ENCODE measurements around the gene KRTAP4-11. TPM values are rescaled to one million over a fixed set of nuclear protein-coding genes. Genes with fewer than 3 reads are reported as not detected.

The KRTAP4-11 gene
- total RNA-seq, 1 experiment from 2014 or later = not detected

DNA sequence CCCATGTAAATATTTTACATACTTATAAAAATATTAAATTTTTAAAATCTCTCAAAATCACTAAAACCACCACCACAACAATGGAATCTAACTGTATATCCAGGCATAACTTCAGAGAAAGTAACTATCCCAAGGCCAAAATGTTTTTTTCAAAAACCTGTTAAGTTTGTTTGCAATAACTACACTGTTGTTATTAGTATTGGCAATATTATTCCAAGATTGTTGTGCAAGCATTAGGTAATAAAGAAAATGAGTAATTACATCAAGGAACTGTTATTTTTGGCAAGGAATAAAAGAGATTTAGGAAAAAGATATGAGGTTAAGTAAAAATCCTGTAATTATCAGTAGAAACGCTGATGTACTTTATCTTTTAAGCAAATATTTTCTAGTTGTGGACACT lies 9.2 kb upstream of the KRTAP4-11 start:
- no peaks in the 10 kb centered on the region for H3K4me1 ChIP-seq (ENCODE audit: control insufficient read depth, insufficient read depth, low read length)
- H3K27ac ChIP-seq (ENCODE audit: low read length) = no peak overlapping the region
- DNase-seq (ENCODE audit: low read depth, low spot score) (no peak), ATAC-seq (no peak)
- H3K27me3 ChIP-seq (ENCODE audit: control insufficient read depth, insufficient read depth, low read length) = peaks cover 3% of the 10 kb centered on the region; the same call in 1 of the 2 replicates
- ChIA-PET POLR2A (no interaction called here), CTCF (no interaction called here)
- H3K4me3 ChIP-seq (ENCODE audit: low read depth in 2 of 2, low read length in 2 of 2) = no peak overlapping the region
- H3K9me3 ChIP-seq (ENCODE audit: control insufficient read depth, insufficient read depth, low read depth, low read length) = no peaks in the 10 kb centered on the region
- no peaks in the 10 kb centered on the region for H3K36me3 ChIP-seq (ENCODE audit: control insufficient read depth, insufficient read depth, low read length)
- in situ Hi-C loops (cut with HindIII; ENCODE audit: low pct_unique_long_range_greater_than_20kb, low sequenced_read_pairs) = no loop called here
- intact Hi-C loops (cut with micrococcal nuclease; ENCODE audit: unreplicated experiment) = no loop called here
- no TSS peak for BruUV-seq (replicated peaks)
- TF ChIP-seq, protein P1, sequence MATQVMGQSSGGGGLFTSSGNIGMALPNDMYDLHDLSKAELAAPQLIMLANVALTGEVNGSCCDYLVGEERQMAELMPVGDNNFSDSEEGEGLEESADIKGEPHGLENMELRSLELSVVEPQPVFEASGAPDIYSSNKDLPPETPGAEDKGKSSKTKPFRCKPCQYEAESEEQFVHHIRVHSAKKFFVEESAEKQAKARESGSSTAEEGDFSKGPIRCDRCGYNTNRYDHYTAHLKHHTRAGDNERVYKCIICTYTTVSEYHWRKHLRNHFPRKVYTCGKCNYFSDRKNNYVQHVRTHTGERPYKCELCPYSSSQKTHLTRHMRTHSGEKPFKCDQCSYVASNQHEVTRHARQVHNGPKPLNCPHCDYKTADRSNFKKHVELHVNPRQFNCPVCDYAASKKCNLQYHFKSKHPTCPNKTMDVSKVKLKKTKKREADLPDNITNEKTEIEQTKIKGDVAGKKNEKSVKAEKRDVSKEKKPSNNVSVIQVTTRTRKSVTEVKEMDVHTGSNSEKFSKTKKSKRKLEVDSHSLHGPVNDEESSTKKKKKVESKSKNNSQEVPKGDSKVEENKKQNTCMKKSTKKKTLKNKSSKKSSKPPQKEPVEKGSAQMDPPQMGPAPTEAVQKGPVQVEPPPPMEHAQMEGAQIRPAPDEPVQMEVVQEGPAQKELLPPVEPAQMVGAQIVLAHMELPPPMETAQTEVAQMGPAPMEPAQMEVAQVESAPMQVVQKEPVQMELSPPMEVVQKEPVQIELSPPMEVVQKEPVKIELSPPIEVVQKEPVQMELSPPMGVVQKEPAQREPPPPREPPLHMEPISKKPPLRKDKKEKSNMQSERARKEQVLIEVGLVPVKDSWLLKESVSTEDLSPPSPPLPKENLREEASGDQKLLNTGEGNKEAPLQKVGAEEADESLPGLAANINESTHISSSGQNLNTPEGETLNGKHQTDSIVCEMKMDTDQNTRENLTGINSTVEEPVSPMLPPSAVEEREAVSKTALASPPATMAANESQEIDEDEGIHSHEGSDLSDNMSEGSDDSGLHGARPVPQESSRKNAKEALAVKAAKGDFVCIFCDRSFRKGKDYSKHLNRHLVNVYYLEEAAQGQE (IDR thresholded peaks at IDR 0.05; ENCODE audit: insufficient read depth in 1 of 2, low read depth in 2 of 2, low read length in 1 of 2) = no peak
- TF ChIP-seq SIN3A (IDR thresholded peaks at IDR 0.05; ENCODE audit: borderline replicate concordance, insufficient read depth, low read depth, low read length) (no peak), TCF7L2 (IDR thresholded peaks at IDR 0.05; ENCODE audit: low read depth, low read length) (no peak), POLR2AphosphoS5 (IDR thresholded peaks at IDR 0.05; ENCODE audit: low read depth, low read length) (no peak)
- TF ChIP-seq, protein P2, sequence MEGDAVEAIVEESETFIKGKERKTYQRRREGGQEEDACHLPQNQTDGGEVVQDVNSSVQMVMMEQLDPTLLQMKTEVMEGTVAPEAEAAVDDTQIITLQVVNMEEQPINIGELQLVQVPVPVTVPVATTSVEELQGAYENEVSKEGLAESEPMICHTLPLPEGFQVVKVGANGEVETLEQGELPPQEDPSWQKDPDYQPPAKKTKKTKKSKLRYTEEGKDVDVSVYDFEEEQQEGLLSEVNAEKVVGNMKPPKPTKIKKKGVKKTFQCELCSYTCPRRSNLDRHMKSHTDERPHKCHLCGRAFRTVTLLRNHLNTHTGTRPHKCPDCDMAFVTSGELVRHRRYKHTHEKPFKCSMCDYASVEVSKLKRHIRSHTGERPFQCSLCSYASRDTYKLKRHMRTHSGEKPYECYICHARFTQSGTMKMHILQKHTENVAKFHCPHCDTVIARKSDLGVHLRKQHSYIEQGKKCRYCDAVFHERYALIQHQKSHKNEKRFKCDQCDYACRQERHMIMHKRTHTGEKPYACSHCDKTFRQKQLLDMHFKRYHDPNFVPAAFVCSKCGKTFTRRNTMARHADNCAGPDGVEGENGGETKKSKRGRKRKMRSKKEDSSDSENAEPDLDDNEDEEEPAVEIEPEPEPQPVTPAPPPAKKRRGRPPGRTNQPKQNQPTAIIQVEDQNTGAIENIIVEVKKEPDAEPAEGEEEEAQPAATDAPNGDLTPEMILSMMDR (IDR thresholded peaks at IDR 0.05) = no peak

DNA sequence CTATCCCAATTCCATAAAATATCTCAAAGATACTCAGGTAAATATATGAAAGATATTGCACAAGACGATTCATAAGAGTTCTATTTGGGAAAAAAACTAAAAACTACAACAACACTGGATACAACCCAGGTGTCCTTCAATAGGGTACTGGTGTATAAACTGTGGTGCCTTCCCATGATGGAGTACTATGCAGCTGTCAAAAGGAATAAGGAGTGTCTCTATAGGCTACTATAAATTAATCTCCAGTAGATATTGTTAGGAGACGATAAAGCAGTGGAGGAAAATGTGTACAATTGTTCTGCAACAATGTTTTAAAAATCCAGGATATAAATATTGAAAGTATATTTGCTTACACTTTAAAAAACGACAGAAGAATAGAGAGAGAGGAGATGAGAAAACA lies 8.2 kb upstream of the KRTAP4-11 start:
- no TSS peak for BruUV-seq (replicated peaks)
- CTCF ChIA-PET = no interaction called here
- POLR2A ChIA-PET = no interaction called here
- intact Hi-C loops (cut with micrococcal nuclease; ENCODE audit: unreplicated experiment) = no loop called here
- ATAC-seq = no peak
- in situ Hi-C loops (cut with HindIII; ENCODE audit: low pct_unique_long_range_greater_than_20kb, low sequenced_read_pairs) = no loop called here
- H3K27me3 ChIP-seq (ENCODE audit: control insufficient read depth, insufficient read depth, low read length) = no peaks in the 10 kb centered on the region; the same call in 1 of the 2 replicates
- no peaks in the 10 kb centered on the region for H3K36me3 ChIP-seq (ENCODE audit: control insufficient read depth, insufficient read depth, low read length)
- no peak for DNase-seq (ENCODE audit: low read depth, low spot score)
- no peak overlapping the region for H3K4me3 ChIP-seq (ENCODE audit: low read depth in 2 of 2, low read length in 2 of 2)
- TF ChIP-seq SIN3A (IDR thresholded peaks at IDR 0.05; ENCODE audit: borderline replicate concordance, insufficient read depth, low read depth, low read length) (no peak), TCF7L2 (IDR thresholded peaks at IDR 0.05; ENCODE audit: low read depth, low read length) (no peak), POLR2AphosphoS5 (IDR thresholded peaks at IDR 0.05; ENCODE audit: low read depth, low read length) (no peak)
- TF ChIP-seq, protein P2 (IDR thresholded peaks at IDR 0.05) = no peak
- TF ChIP-seq, protein P1 (IDR thresholded peaks at IDR 0.05; ENCODE audit: insufficient read depth in 1 of 2, low read depth in 2 of 2, low read length in 1 of 2) = no peak
- no peak overlapping the region for H3K27ac ChIP-seq (ENCODE audit: low read length)
- no peaks in the 10 kb centered on the region for H3K9me3 ChIP-seq (ENCODE audit: control insufficient read depth, insufficient read depth, low read depth, low read length)
- H3K4me1 ChIP-seq (ENCODE audit: control insufficient read depth, insufficient read depth, low read length) = no peaks in the 10 kb centered on the region

Measured in Panc1 (cell line).